Hematopoietic multipotent progenitor cell treated with erythropoietin and hydrocortisone succinate and interleukin-3 and kit ligand, for 8 days (in vitro differentiated cells): ENCODE results near the gene PILRB.
"Not testable (repeated sequence)": the region's sequence is repeated elsewhere in the genome, so short reads cannot be mapped to it uniquely, and the experiment has no call there.

Experiments used
- DNase-seq: peaks from one replicate; pipeline ENCODE4 v3.0.0-alpha.2; 2015

PILRB gene

GRCh38 chr7:100380196-100380595, 22.3 kb downstream of the PILRB start:
- no peak for DNase-seq

GRCh38 chr7:100381531-100382233, 23.8 kb downstream of the PILRB start:
- not testable (repeated sequence) for DNase-seq

GRCh38 chr7:100382234-100382853, 24.4 kb downstream of the PILRB start:
- not testable (repeated sequence) for DNase-seq

GRCh38 chr7:100384628-100385294, 26.8 kb downstream of the PILRB start:
- DNase-seq: no peak

GRCh38 chr7:100386940-100387339, 29.0 kb downstream of the PILRB start:
- no peak for DNase-seq

GRCh38 chr7:100387695-100388094, 29.8 kb downstream of the PILRB start:
- no peak for DNase-seq

GRCh38 chr7:100389437-100390088, 31.6 kb downstream of the PILRB start:
- DNase-seq: no peak

- no peak for DNase-seq
These were observed 32.5 kb downstream of the PILRB start for GRCh38 chr7:100390286-100391009.

GRCh38 chr7:100393233-100393905, 35.5 kb downstream of the PILRB start:
- DNase-seq: no peak

- DNase-seq: no peak
These were observed 36.2 kb downstream of the PILRB start for GRCh38 chr7:100394077-100394476.

GRCh38 chr7:100396421-100396982, 38.6 kb downstream of the PILRB start:
- no peak for DNase-seq

- no peak for DNase-seq
These were observed 39.6 kb downstream of the PILRB start for GRCh38 chr7:100397315-100398081.

- no peak for DNase-seq
These were observed 40.3 kb downstream of the PILRB start for GRCh38 chr7:100398239-100398638.

GRCh38 chr7:100400041-100400440, 42.1 kb downstream of the PILRB start:
- no peak for DNase-seq

GRCh38 chr7:100400656-100401055, 42.7 kb downstream of the PILRB start:
- DNase-seq: peak; percentile 50

GRCh38 chr7:100401811-100402210, 43.9 kb downstream of the PILRB start:
- DNase-seq: no peak

- no peak for DNase-seq
These were observed 44.3 kb downstream of the PILRB start for GRCh38 chr7:100402241-100402640.

- no peak for DNase-seq
These were observed 48.9 kb downstream of the PILRB start for GRCh38 chr7:100406767-100407166.

- peak; percentile 67 for DNase-seq
These were observed 49.6 kb downstream of the PILRB start for GRCh38 chr7:100407285-100408180.

- no peak for DNase-seq
These were observed 53.2 kb downstream of the PILRB start for GRCh38 chr7:100411101-100411500.
